Caki2 (cell line): ENCODE results near the gene IPO5. TPM values are rescaled to one million over a fixed set of nuclear protein-coding genes. Genes with fewer than 3 reads are reported as not detected.

Source experiments
- DNase-seq: peaks from one replicate; pipeline ENCODE4 v3.0.0-alpha.2; 2015; ENCODE audit warnings: low read depth
- in situ Hi-C: cut with HindIII; loops from 2 replicates; pipeline ENCODE4 v1.10.0; 2016; ENCODE audit warnings: low sequenced_read_pairs, low pct_unique_long_range_greater_than_20kb, mixed read lengths
- total RNA-seq: library from RNA; depleted of rRNA; stranded (reverse); fragments of >200 nt; shearing (Covaris generic); gene quantifications from 2 replicates; pipeline ENCODE4 v1.2.3, GENCODE V29; 2014; ENCODE audit warnings: low replicate concordance; rRNA removed

Gene IPO5
- total RNA-seq, result 48.2 and 72.6 TPM in 2 replicates

- DNase-seq, result no peak
- in situ Hi-C loops, result no loop called here
Measured at GRCh38 chr13:97953376-97953970, at the start of gene IPO5. TSS of gene IPO5 (plus strand) at chr13:97953675. CDS start at chr13:97976697, 23,022 bp downstream.

GRCh38 chr13:97904059-97904458 is 49.4 kb upstream of the IPO5 start:
- in situ Hi-C loops, result no loop called here
- no peak for DNase-seq

GRCh38 chr13:97905517-97905916 is 48.0 kb upstream of the IPO5 start:
- in situ Hi-C loops, result no loop called here

GRCh38 chr13:97911311-97912138 is 42.0 kb upstream of the IPO5 start:
- peak; percentile 12 for DNase-seq
- in situ Hi-C loops, result no loop called here

More at GRCh38 chr13:97905517-97905916, 48.0 kb upstream of the IPO5 start:
- no peak for DNase-seq

GRCh38 chr13:97912139-97912535 is 41.3 kb upstream of the IPO5 start:
- in situ Hi-C loops, result no loop called here

GRCh38 chr13:97913206-97913605 is 40.3 kb upstream of the IPO5 start:
- in situ Hi-C loops, result no loop called here
- no peak for DNase-seq

More at GRCh38 chr13:97912139-97912535, 41.3 kb upstream of the IPO5 start:
- no peak for DNase-seq

GRCh38 chr13:97914540-97914939 is 38.9 kb upstream of the IPO5 start:
- in situ Hi-C loops, result no loop called here

GRCh38 chr13:97921176-97921816 is 32.2 kb upstream of the IPO5 start:
- in situ Hi-C loops, result no loop called here
- no peak for DNase-seq

More at GRCh38 chr13:97914540-97914939, 38.9 kb upstream of the IPO5 start:
- DNase-seq, result no peak

GRCh38 chr13:97928301-97928700 is 25.2 kb upstream of the IPO5 start:
- in situ Hi-C loops, result no loop called here
- no peak for DNase-seq

- DNase-seq, result no peak
- in situ Hi-C loops, result no loop called here
Measured at GRCh38 chr13:97932036-97932435, 21.4 kb upstream of the IPO5 start.

GRCh38 chr13:97932647-97933046 is 20.8 kb upstream of the IPO5 start:
- no peak for DNase-seq
- in situ Hi-C loops, result no loop called here

GRCh38 chr13:97933776-97934175 is 19.7 kb upstream of the IPO5 start:
- no peak for DNase-seq
- in situ Hi-C loops, result no loop called here

- in situ Hi-C loops, result no loop called here
Measured at GRCh38 chr13:97934590-97934989, 18.9 kb upstream of the IPO5 start.

GRCh38 chr13:97935071-97935470 is 18.4 kb upstream of the IPO5 start:
- in situ Hi-C loops, result no loop called here
- no peak for DNase-seq

More at GRCh38 chr13:97934590-97934989, 18.9 kb upstream of the IPO5 start:
- DNase-seq, result no peak

GRCh38 chr13:97936036-97936435 is 17.4 kb upstream of the IPO5 start:
- in situ Hi-C loops, result no loop called here
- DNase-seq, result no peak

GRCh38 chr13:97938706-97939475 is 14.6 kb upstream of the IPO5 start:
- in situ Hi-C loops, result no loop called here
- no peak for DNase-seq

GRCh38 chr13:97944396-97945029 is 9.0 kb upstream of the IPO5 start:
- in situ Hi-C loops, result no loop called here
- no peak for DNase-seq

GRCh38 chr13:97945342-97945741 is 8.1 kb upstream of the IPO5 start:
- DNase-seq, result no peak
- in situ Hi-C loops, result no loop called here
